IPS-18c (cell line): ENCODE results near the gene WDR33.

Source experiments
- H3K4me3 ChIP-seq: 2 replicates; pipeline ENCODE4 v1.7.0; 2013; ENCODE audit warnings: low read depth, mild to moderate bottlenecking, low read length, moderate library complexity; ENCODE audit not compliant: insufficient read depth
- H3K9me3 ChIP-seq: one replicate; pipeline ENCODE4 v1.6.1; 2013; ENCODE audit warnings: mild to moderate bottlenecking, low read length, moderate library complexity; ENCODE audit not compliant: control insufficient read depth, insufficient read depth

WDR33 gene

DNA sequence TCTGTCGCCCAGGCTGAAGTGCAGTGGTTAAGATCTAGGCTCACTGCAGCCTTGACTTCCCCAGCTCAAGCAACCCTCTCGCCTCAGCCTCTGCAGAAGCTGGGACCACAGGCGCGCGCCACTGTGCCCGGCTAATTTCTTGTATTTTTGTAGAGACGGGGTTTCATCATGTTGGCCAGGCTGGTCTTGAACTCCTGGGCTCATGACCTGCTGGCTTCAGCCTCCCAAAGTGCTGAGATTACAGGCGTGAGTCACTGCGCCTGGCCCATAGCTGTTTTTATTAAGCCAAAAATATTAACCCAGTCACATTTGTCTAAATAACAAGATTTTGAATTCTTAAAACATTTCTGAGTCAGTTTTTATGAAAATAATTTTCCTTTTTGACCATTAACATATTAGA lies 116.0 kb downstream of the WDR33 start:
- peaks cover 8% of the 10 kb centered on the region for H3K9me3 ChIP-seq
- no peak overlapping the region for H3K4me3 ChIP-seq

- peaks cover 10% of the 10 kb centered on the region for H3K9me3 ChIP-seq
- H3K4me3 ChIP-seq, result no peak overlapping the region
These were observed 120.3 kb downstream of the WDR33 start for GRCh38 chr2:127690696-127691095.

GRCh38 chr2:127688405-127688804 lies 122.6 kb downstream of the WDR33 start:
- no peak overlapping the region for H3K4me3 ChIP-seq

DNA sequence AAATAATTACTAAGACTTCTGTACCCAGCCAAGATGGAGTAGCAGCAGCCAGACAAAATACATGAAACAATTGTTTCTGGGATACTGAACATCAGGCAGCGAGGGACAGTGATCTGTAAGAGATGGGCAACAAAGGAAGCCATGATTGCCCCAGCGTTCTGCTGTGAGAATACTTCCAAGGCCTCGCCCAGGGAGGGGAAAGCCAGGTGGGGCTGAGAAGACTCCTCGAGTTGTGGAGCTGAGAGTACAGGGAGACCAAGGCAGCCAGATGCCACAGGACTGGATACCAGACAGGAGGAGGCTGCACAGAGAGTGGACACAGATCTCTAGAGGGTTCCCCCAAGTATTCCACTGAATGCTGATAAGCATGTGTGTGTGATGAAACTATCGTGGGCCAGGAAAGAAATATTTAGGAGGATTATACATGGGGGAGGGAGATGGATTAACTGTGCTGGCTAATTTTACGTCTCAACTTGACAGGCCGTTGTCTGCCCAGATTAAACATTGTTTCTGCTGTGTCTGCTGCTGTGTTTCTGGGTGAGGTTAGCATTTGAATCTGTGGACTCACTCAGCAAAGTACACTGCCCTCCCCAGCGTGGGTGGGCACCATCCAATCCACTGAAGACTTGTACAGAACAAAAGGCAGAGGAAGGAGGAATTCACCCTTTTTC lies 125.4 kb downstream of the WDR33 start:
- Histone ChIP-seq H3K9me3 (peaks cover 5% of the 10 kb centered on the region), H3K4me3 (no peak overlapping the region)

More at GRCh38 chr2:127688405-127688804, 122.6 kb downstream of the WDR33 start:
- H3K9me3 ChIP-seq, result peaks cover 10% of the 10 kb centered on the region

GRCh38 chr2:127683757-127684156 lies 127.2 kb downstream of the WDR33 start:
- H3K4me3 ChIP-seq, result no peak overlapping the region
- no peaks in the 10 kb centered on the region for H3K9me3 ChIP-seq

DNA sequence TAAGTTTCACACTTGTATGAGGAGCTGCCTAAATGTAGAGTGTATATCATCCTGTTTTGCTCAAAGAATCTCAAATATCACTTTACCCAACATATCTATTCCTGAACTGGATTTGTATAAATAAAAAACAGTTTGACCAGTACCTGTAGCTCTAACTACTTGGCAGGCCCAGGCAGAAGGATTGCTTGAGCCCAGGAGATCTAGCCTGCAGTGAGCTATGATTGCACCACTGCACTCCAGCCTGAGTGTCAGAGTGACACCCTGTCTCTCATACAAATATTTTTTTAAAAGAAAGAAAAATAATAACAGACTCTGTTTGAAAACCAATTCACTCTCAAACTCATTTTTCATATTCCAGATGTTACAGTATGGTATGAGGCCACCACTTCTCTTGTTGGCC lies 127.9 kb downstream of the WDR33 start:
- Histone ChIP-seq H3K9me3 (no peaks in the 10 kb centered on the region), H3K4me3 (no peak overlapping the region)

GRCh38 chr2:127681976-127682857 lies 128.8 kb downstream of the WDR33 start:
- no peak overlapping the region for H3K4me3 ChIP-seq
- H3K9me3 ChIP-seq, result no peaks in the 10 kb centered on the region

GRCh38 chr2:127681288-127681804 lies 129.6 kb downstream of the WDR33 start:
- H3K4me3 ChIP-seq, result no peak overlapping the region

GRCh38 chr2:127680706-127681287 lies 130.2 kb downstream of the WDR33 start:
- no peak overlapping the region for H3K4me3 ChIP-seq
- no peaks in the 10 kb centered on the region for H3K9me3 ChIP-seq

More at GRCh38 chr2:127681288-127681804, 129.6 kb downstream of the WDR33 start:
- H3K9me3 ChIP-seq, result no peaks in the 10 kb centered on the region

GRCh38 chr2:127679680-127680361 lies 131.2 kb downstream of the WDR33 start:
- no peak overlapping the region for H3K4me3 ChIP-seq
- H3K9me3 ChIP-seq, result no peaks in the 10 kb centered on the region

DNA sequence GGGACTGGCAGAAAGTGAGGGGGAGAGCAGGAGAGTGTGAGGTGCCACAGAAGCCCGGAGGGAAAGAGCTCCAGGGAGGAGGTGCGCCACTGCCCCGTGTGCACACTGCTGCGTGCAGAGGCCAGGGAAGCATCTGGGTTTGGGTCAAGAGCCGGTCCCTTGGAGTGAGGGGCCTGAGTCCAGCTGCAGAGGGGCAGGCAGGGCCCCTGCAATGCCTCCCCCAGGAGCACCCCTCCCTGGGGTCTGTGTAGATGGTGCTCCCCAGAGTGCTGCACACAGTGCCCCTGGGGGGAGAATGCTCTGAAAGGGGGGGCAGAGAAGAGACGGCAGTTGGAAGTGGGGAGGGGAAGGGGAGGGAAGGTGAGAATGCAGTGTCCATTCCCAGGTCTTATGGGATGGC lies 132.0 kb downstream of the WDR33 start:
- Histone ChIP-seq H3K9me3 (no peaks in the 10 kb centered on the region), H3K4me3 (no peak overlapping the region)

DNA sequence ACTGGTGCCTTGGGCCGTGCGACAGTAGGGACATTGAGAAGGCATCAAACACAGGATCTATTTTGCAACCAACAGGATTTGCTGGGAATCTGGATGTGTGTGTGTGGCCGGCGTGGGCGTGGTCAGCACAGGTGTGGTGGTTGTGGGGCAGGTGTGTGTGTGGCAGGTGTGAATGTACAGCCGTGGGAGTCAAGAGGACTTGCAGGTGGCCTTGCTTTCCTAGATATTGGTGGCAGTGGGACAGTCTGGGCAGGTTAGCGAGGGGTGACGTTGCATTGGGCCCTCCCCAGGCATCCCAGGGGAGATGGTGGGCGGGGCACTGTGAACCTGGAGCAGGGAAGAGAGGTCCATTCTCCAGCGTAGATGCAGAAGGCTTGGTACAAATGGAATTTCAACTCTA lies 132.4 kb downstream of the WDR33 start:
- Histone ChIP-seq H3K9me3 (no peaks in the 10 kb centered on the region), H3K4me3 (no peak overlapping the region)

DNA sequence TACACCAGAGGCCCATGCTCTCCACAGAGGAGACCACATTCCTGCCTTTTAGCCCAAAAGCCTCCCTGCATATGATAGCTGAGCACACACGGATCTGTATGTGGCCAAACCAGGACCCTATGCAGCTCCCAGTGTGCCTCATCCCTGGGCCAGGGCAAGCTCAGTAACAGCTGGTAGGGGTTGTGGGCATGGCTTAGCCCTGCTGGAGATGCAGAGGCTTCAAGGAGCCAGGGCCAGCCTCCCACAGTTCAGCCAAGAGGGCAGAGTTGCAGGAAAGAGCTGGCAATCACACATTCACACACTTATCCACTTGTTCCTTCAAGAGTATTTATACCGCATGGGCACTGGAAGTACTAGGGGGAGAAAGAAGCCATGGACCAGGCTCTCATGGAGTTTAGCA lies 134.1 kb downstream of the WDR33 start:
- Histone ChIP-seq H3K9me3 (no peaks in the 10 kb centered on the region), H3K4me3 (no peak overlapping the region)

DNA sequence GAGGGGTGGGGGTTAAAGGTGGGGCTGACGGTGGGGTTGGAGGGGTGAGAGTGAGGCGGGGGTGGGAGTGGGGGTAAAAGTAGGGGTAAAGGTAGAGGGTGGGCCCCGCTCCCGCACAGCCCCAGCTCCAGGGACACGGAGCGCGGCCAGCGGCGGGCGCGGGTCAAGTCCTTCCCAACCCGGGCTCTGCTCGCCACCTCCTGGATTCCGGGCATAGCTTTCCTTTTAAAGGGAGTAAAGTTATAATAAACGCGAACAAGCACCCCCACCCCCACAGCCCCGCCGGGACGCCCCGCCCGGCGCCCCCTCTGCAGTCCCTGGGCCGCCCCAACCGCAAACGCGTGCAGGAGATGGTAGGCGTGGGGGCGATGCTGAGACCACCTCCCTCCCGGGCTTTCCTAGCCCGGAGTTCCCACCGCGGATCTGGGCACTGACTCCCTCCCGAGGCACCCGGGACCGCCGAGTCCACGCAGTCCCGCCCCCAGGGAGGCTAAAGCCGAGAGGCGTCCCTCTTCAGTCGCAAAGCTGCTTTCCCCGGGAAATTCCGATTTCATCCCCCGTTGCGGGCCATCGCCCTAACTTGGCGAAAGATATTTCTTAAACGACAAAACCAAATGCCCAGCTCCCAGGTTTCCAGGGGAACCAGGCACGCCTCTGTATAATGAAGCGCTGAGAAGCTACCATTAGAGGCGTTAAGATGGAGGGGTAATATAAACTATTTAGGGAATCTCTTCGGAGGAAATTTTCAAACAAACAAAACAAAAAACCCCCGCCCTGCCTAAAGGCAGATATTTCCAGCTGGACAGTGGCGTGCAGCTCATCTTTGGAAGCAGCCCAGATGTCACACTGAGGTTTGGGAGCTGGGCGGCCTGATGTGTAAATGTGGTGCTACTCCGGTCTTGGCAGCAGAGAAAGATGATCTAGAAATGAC lies 135.4 kb downstream of the WDR33 start, which contains the start of gene LIMS2:
Gene LIMS2, minus strand, starts transcription at position 200 of the 931 bp plus-strand sequence. CDS start 506 bp downstream, outside the sequence.
- no peaks in the 10 kb centered on the region for H3K9me3 ChIP-seq
- peak within 1 kb of the TSS; percentile 63 for H3K4me3 ChIP-seq

DNA sequence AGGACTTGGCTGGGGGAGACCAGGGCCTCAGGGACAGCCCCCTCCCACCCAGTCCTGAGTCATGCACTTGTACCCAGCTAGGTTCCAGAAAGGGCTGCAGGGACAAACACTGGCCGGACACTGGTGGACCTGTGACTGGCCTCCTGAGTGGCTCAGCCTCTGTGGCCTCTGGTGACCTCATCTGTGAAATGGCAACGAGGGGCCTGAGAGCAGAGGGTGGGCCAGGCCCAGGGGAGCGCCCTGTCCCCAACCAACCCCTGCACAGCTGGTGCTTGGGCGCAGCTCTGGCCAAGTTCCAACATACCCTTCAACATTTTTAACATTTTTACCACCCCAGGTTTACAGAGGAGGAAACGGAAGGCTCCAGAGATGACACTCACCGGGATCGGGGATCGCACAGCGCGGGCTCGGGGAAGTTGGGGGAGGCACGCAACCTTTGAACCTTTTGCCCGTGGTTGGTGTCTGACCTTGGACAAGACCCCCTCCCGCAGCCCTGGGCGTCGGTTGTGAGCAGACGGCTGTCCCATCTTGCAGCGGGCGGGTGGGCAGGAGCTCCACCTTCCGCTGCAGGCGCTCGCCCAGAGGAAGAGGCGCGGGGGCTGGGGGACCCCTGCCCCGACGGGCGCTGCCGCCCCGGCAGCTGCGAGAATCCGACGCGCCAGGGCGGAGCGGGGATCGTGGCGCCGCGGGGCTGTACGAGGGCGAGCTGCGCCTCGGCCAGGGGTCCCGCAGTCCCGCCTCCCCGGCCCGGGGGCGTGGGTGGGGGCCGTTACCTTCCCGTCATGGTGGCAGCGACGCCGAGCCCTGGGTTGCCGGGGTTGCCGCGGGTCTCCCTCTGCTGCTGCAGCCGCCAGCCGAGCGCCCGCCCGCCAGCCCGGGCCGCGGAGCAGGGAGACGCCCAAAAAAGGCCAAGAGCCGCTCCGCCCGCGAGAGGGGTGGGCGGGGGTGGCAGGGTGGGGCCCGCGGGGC lies 136.4 kb downstream of the WDR33 start:
- Histone ChIP-seq H3K9me3 (no peaks in the 10 kb centered on the region), H3K4me3 (peak overlapping the region; percentile 55)
